Spleen (tissue), 7 donors: ENCODE results near the gene ARID1A.

ENCODE experiments used
- CTCF ChIP-seq, 11 experiments: fragments of 200-600 bp in 7 of 11; fragments of 450-650 bp in 4 of 11; sonication (generic) in 4 of 11; IDR thresholded peaks in 8 of 11; conservative IDR thresholded peaks in 3 of 11; 1 replicate in 7 of 11; 2 replicates in 4 of 11; pipeline versions ENCODE4 v1.4.0 to v1.8.0; 2016 to 2021; ENCODE audit warnings: antibody characterized with exemption in 11 of 11, inconsistent platforms in 4 of 11, mild to moderate bottlenecking in 1 of 11
- POLR2A ChIP-seq, 3 donors: fragments of 450-650 bp; IDR thresholded peaks; one replicate each; pipeline ENCODE4 v1.5.1; 2017; ENCODE audit warnings: antibody characterized with exemption in 3 of 3, mild to moderate bottlenecking in 1 of 3
- POLR2AphosphoS5 ChIP-seq, 3 donors: sonication (generic); formaldehyde crosslinking; IDR thresholded peaks; one replicate each; pipeline ENCODE4 v1.5.1; 2017; ENCODE audit warnings: antibody characterized with exemption in 3 of 3
- donor health status: DM: no; HTN: no; CAD: no; lungs with moderate emphysema.
- donor health status: DM: no; HTN: no; CAD: no.
- donor health status: DM: no; HTN: no; CAD: no.

- no peak for TF ChIP-seq CTCF (IDR thresholded peaks at IDR 0.05 in 8 of 11, conservative IDR thresholded peaks at IDR 0.05 in 3 of 11)
- TF ChIP-seq POLR2A (IDR thresholded peaks at IDR 0.05) = no peak
- TF ChIP-seq POLR2AphosphoS5 (IDR thresholded peaks at IDR 0.05) = peak in 1 of 3 donors; percentile 45
These were observed 78.6 kb downstream of the ARID1A start for GRCh38 chr1:26774462-26774861.
